ENCODE results near the gene AKT2.

Gene AKT2

GRCh38 chr19:40273469-40274360, 11.4 kb downstream of the AKT2 start:
- Histone ChIP-seq H3F3A (ENCODE audit: insufficient read depth) (no peaks in the 10 kb centered on the region), H3K27ac (ENCODE audit: low read depth, low read length) (no peak overlapping the region), H2AFZ (ENCODE audit: low read depth, low read length, severe bottlenecking) (no peak overlapping the region), H3K9me2 (replicated peaks; ENCODE audit: insufficient read depth, low read length) (no peaks in the 10 kb centered on the region), H3K79me2 (ENCODE audit: insufficient read depth, low read length) (peaks cover 89% of the 10 kb centered on the region), H3K9me3 (ENCODE audit: insufficient read depth, low read length) (no peaks in the 10 kb centered on the region), H3K4me3 (ENCODE audit: insufficient read depth, low read length, poor library complexity, severe bottlenecking) (no peak overlapping the region), H4K20me1 (ENCODE audit: low read depth, low read length) (no peaks in the 10 kb centered on the region; the same call in 1 of the 2 replicates), H3K36me3 (ENCODE audit: low read length) (no peaks in the 10 kb centered on the region), H3K27me3 (ENCODE audit: low read length) (no peaks in the 10 kb centered on the region), H3K9ac (ENCODE audit: low read length) (peak overlapping the region; percentile 29; the same call in 1 of the 2 replicates), H3K4me2 (ENCODE audit: low read depth, low read length, poor library complexity, severe bottlenecking) (no peak overlapping the region)
- TF ChIP-seq EZH2phosphoT487 (conservative IDR thresholded peaks at IDR 0.05; ENCODE audit: low read length) (no peak), CTCF (IDR thresholded peaks at IDR 0.05; ENCODE audit: insufficient read depth, low read length, poor library complexity, severe bottlenecking) (no peak)

- no peak for TF ChIP-seq EZH2phosphoT487 (conservative IDR thresholded peaks at IDR 0.05; ENCODE audit: low read length)
- no peak for TF ChIP-seq CTCF (IDR thresholded peaks at IDR 0.05; ENCODE audit: insufficient read depth, low read length, poor library complexity, severe bottlenecking)
- Histone ChIP-seq H4K20me1 (ENCODE audit: low read depth, low read length) (no peaks in the 10 kb centered on the region), H3K4me3 (ENCODE audit: insufficient read depth, low read length, poor library complexity, severe bottlenecking) (no peak overlapping the region), H3K9me2 (replicated peaks; ENCODE audit: insufficient read depth, low read length) (no peaks in the 10 kb centered on the region), H3K79me2 (ENCODE audit: insufficient read depth, low read length) (peaks cover 78% of the 10 kb centered on the region), H3K36me3 (ENCODE audit: low read length) (no peaks in the 10 kb centered on the region), H2AFZ (ENCODE audit: low read depth, low read length, severe bottlenecking) (no peak overlapping the region), H3K9ac (ENCODE audit: low read length) (no peak overlapping the region), H3K27me3 (ENCODE audit: low read length) (no peaks in the 10 kb centered on the region), H3K9me3 (ENCODE audit: insufficient read depth, low read length) (no peaks in the 10 kb centered on the region), H3K4me2 (ENCODE audit: low read depth, low read length, poor library complexity, severe bottlenecking) (no peak overlapping the region), H3F3A (ENCODE audit: insufficient read depth) (no peaks in the 10 kb centered on the region), H3K27ac (ENCODE audit: low read depth, low read length) (no peak overlapping the region)
Measured at GRCh38 chr19:40272261-40272660, 12.9 kb downstream of the AKT2 start.

GRCh38 chr19:40271706-40272105, 13.4 kb downstream of the AKT2 start:
- Histone ChIP-seq H3K27ac (ENCODE audit: low read depth, low read length) (no peak overlapping the region), H3F3A (ENCODE audit: insufficient read depth) (no peaks in the 10 kb centered on the region), H3K9me2 (replicated peaks; ENCODE audit: insufficient read depth, low read length) (no peaks in the 10 kb centered on the region), H3K9me3 (ENCODE audit: insufficient read depth, low read length) (no peaks in the 10 kb centered on the region), H3K9ac (ENCODE audit: low read length) (no peak overlapping the region), H4K20me1 (ENCODE audit: low read depth, low read length) (no peaks in the 10 kb centered on the region), H3K4me3 (ENCODE audit: insufficient read depth, low read length, poor library complexity, severe bottlenecking) (no peak overlapping the region), H3K36me3 (ENCODE audit: low read length) (no peaks in the 10 kb centered on the region), H3K27me3 (ENCODE audit: low read length) (no peaks in the 10 kb centered on the region), H2AFZ (ENCODE audit: low read depth, low read length, severe bottlenecking) (no peak overlapping the region), H3K4me2 (ENCODE audit: low read depth, low read length, poor library complexity, severe bottlenecking) (no peak overlapping the region), H3K79me2 (ENCODE audit: insufficient read depth, low read length) (peaks cover 73% of the 10 kb centered on the region)
- no peak for TF ChIP-seq CTCF (IDR thresholded peaks at IDR 0.05; ENCODE audit: insufficient read depth, low read length, poor library complexity, severe bottlenecking)
- TF ChIP-seq EZH2phosphoT487 (conservative IDR thresholded peaks at IDR 0.05; ENCODE audit: low read length) = no peak

All from SU-DHL-6 (cell line).